CD4-positive, alpha-beta T cell (primary cell): Measurements from ENCODE around the gene ATL1. TPM values are rescaled to one million over a fixed set of nuclear protein-coding genes. Genes with fewer than 3 reads are reported as not detected.

Experiments
- ATAC-seq: fragments of 200-7000 bp; cut with Tn5 transposase; one replicate; pipeline ENCODE4 v1.10.0; 2022; ENCODE audit warnings: mild to moderate bottlenecking; ENCODE audit not compliant: poor library complexity
- CTCF ChIA-PET: fragments of 350-600 bp; sonication (Branson Sonifier 250); formaldehyde crosslinking; loops from one replicate; lab custom pipeline; 2021; ENCODE audit warnings: antibody characterized with exemption, inconsistent platforms; lab: Charles Lee
- POLR2A ChIA-PET: fragments of 350-600 bp; sonication (Branson Sonifier 250); formaldehyde crosslinking; loops from one replicate; lab custom pipeline; 2021; ENCODE audit warnings: antibody characterized with exemption, inconsistent platforms; lab: Charles Lee
- DNase-seq, 14 experiments: peaks; one replicate each; pipeline ENCODE4 v3.0.0-alpha.2; 2013 to 2020; ENCODE audit warnings: mixed read lengths in 2 of 14
- H3K27ac ChIP-seq, 2 donors: one replicate each; pipeline versions ENCODE4 v1.5.1 to v1.7.0; 2013; ENCODE audit warnings: low read length in 2 of 2, low read depth in 1 of 2, mild to moderate bottlenecking in 1 of 2
- H3K27me3 ChIP-seq, 2 experiments: 1 replicate in 1 of 2; 2 replicates in 1 of 2; pipeline versions ENCODE4 v1.6.1 to v1.7.0; 2013; ENCODE audit warnings: low read length in 2 of 2, control low read depth in 1 of 2, mild to moderate bottlenecking in 1 of 2, moderate library complexity in 1 of 2; ENCODE audit not compliant: insufficient read depth in 2 of 2, control insufficient read depth in 1 of 2
- H3K36me3 ChIP-seq: one replicate; pipeline ENCODE4 v1.6.1; 2013; ENCODE audit warnings: low read length, control low read depth; ENCODE audit not compliant: insufficient read depth
- H3K4me1 ChIP-seq: one replicate; pipeline ENCODE4 v1.6.1; 2013; ENCODE audit warnings: low read length, control low read depth; ENCODE audit not compliant: insufficient read depth
- H3K4me3 ChIP-seq: one replicate; pipeline ENCODE4 v1.5.1; 2013; ENCODE audit warnings: mild to moderate bottlenecking, low read length, moderate library complexity
- H3K9me3 ChIP-seq, 2 experiments: 1 replicate in 1 of 2; 2 replicates in 1 of 2; pipeline versions ENCODE4 v1.6.1 to v1.7.0; 2013; ENCODE audit warnings: low read length in 2 of 2, mild to moderate bottlenecking in 2 of 2, control low read depth in 1 of 2, moderate library complexity in 1 of 2; ENCODE audit not compliant: control insufficient read depth in 1 of 2, insufficient read depth in 1 of 2
- H3K27ac Mint-ChIP-seq: one replicate; pipeline ENCODE4 v1.8.0; 2020; ENCODE audit warnings: mixed read lengths
- H3K27me3 Mint-ChIP-seq: one replicate; pipeline ENCODE4 v1.8.0; 2021; ENCODE audit warnings: mixed read lengths
- H3K36me3 Mint-ChIP-seq: one replicate; pipeline ENCODE4 v1.8.0; 2021; ENCODE audit warnings: low read depth, mixed read lengths
- H3K4me1 Mint-ChIP-seq: one replicate; pipeline ENCODE4 v1.8.0; 2021; ENCODE audit warnings: low read depth, mixed read lengths
- H3K4me3 Mint-ChIP-seq: one replicate; pipeline ENCODE4 v1.8.0; 2020; ENCODE audit warnings: mild to moderate bottlenecking, mixed read lengths
- H3K9me3 Mint-ChIP-seq: one replicate; pipeline ENCODE4 v1.8.0; 2020; ENCODE audit warnings: mixed read lengths
- CTCF ChIP-seq: fragments of 200-600 bp; IDR thresholded peaks from one replicate; pipeline ENCODE4 v1.8.0; 2022; ENCODE audit warnings: antibody characterized with exemption, mild to moderate bottlenecking
- intact Hi-C, 2 experiments: fragments of 100-400 bp; cut with DNase I in 1 of 2; cut with micrococcal nuclease in 1 of 2; formaldehyde crosslinking; loops; one replicate each; pipeline versions ENCODE4 v1.15.1 to v1.9.0; 2023 to 2025; cut with DNase I, micrococcal nuclease
- total RNA-seq, 174 experiments: library from RNA in 2 of 174; stranded (reverse) in 2 of 174; gene quantifications; one replicate each; pipeline ENCODE4 v1.2.3 and lab custom pipeline; 2021 to 2026

ATL1 gene
- total RNA-seq, 2 experiments from 2014 or later, result 1.2 TPM

DNA sequence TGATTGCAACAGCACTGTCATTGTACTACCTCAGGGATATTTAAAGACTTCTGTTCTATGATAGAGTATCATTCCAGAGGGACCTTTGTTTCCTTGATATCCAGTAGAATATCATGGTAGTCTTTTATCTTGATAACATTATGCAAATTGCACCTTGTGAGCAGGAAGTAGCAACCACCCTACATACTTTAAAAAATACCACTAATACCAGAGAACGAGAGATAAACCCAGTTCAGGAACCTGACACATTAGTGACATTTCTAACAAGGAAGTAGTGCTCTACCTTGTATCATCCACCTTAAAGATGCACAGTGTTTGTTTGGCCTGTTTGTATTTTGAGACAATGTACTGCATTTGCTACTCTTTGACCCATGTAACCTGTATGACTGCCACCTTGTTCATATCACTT lies 18.8 kb upstream of the ATL1 start:
- H3K27ac Mint-ChIP-seq, result no peak overlapping the region
- no peaks in the 10 kb centered on the region for H3K27me3 Mint-ChIP-seq
- no peaks in the 10 kb centered on the region for H3K27me3 ChIP-seq
- H3K27ac ChIP-seq, result no peak overlapping the region
- ChIA-PET CTCF (no interaction called here), POLR2A (no interaction called here)
- no peaks in the 10 kb centered on the region for H3K9me3 Mint-ChIP-seq
- H3K36me3 ChIP-seq, result no peaks in the 10 kb centered on the region
- H3K4me1 Mint-ChIP-seq, result peaks cover 14% of the 10 kb centered on the region
- no peak for ATAC-seq
- no peak overlapping the region for H3K4me3 ChIP-seq
- no peak overlapping the region for H3K4me3 Mint-ChIP-seq
- peaks cover 0 to 6% of the 10 kb centered on the region in 2 experiments for H3K9me3 ChIP-seq
- no peaks in the 10 kb centered on the region for H3K36me3 Mint-ChIP-seq
- TF ChIP-seq CTCF, result no peak
- H3K4me1 ChIP-seq, result no peaks in the 10 kb centered on the region
- no peak for DNase-seq
- intact Hi-C loops, result loop anchor here in 1 of 2 experiments (5.0 kb wide), 1 partner anchor 236 kb away; no protein-coding TSS in a partner anchor

DNA sequence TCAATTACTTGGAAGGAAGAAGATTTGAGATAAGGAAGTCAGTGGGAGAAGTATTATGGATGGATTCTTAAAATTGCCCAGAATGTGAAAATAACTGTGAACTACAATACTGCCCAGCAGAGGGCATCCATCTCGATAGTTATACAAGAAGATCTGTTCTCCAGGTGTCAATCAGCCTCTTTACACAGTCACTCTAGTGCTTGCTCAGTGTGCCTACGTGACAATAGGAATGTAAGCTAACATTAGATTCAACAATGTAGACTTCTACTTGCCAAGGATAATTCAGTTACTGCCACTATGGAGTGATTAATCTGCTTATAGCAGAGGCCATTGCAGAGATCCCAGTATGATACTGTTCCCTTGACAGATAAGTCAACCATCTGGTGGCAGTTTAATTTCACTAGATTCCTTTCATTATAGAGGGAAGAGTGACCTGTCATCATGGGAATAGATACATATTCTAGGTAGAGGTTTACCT lies 17.0 kb upstream of the ATL1 start:
- DNase-seq (peak in 7 of 14 experiments; percentile 13 to 71 (median 53)), ATAC-seq (peak; percentile 80)
- H3K36me3 Mint-ChIP-seq, result no peaks in the 10 kb centered on the region
- no peak overlapping the region for H3K27ac ChIP-seq
- H3K4me1 Mint-ChIP-seq, result peaks cover 14% of the 10 kb centered on the region
- CTCF ChIA-PET, result interaction anchor here (0.9 to 1.6 kb wide), 2 partner anchors 20 to 317 kb away, joined by 3 to 5 read pairs; no protein-coding TSS in a partner anchor
- H3K27ac Mint-ChIP-seq, result no peak overlapping the region
- no peaks in the 10 kb centered on the region for H3K9me3 Mint-ChIP-seq
- H3K27me3 Mint-ChIP-seq, result no peaks in the 10 kb centered on the region
- no peaks in the 10 kb centered on the region for H3K9me3 ChIP-seq
- no peaks in the 10 kb centered on the region for H3K4me1 ChIP-seq
- TF ChIP-seq CTCF, result peak; percentile 72
- H3K4me3 Mint-ChIP-seq, result no peak overlapping the region
- H3K27me3 ChIP-seq, result no peaks in the 10 kb centered on the region
- intact Hi-C loops, result loop anchor here (1.0 to 5.0 kb wide), 3 partner anchors 234 to 318 kb away; no protein-coding TSS in a partner anchor
- H3K4me3 ChIP-seq, result no peak overlapping the region
- POLR2A ChIA-PET, result interaction anchor here (1.0 kb wide), 1 partner anchor 232 kb away, joined by 3 read pairs; no protein-coding TSS in a partner anchor
- H3K36me3 ChIP-seq, result no peaks in the 10 kb centered on the region

DNA sequence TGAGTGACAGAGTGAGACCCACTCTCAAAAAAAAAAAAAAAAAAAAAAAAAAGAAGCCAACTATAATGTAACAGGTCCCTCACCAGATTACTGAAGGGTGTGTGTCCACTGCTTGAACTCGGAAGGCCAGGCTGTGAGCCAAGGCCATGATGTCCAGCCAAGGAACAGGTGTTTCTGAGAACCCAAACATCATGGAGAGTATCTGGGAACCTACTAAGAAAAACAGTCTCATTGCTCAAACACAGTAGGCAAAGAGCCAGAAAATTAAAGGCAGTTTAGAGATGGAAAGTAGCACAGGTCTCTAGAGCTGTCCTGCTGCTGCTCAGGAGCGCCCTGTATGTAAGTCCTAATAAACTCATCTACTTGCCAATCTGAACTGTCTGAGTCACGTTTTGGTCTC lies 15.0 kb upstream of the ATL1 start:
- Histone ChIP-seq H3K4me1 (no peaks in the 10 kb centered on the region), H3K27ac (no peak overlapping the region), H3K27me3 (peaks cover 0 to 2% of the 10 kb centered on the region in 2 experiments), H3K4me3 (no peak overlapping the region), H3K36me3 (no peaks in the 10 kb centered on the region), H3K9me3 (no peaks in the 10 kb centered on the region)
- no peak for ATAC-seq
- DNase-seq, result no peak
- H3K4me1 Mint-ChIP-seq, result peaks cover 14% of the 10 kb centered on the region
- H3K27ac Mint-ChIP-seq, result no peak overlapping the region
- no peaks in the 10 kb centered on the region for H3K36me3 Mint-ChIP-seq
- no peaks in the 10 kb centered on the region for H3K27me3 Mint-ChIP-seq
- no peak overlapping the region for H3K4me3 Mint-ChIP-seq
- no peak for TF ChIP-seq CTCF
- ChIA-PET POLR2A (interaction anchor here (0.6 kb wide), 1 partner anchor 1081 kb away, joined by 3 read pairs; no protein-coding TSS in a partner anchor), CTCF (no interaction called here)
- no peaks in the 10 kb centered on the region for H3K9me3 Mint-ChIP-seq
- intact Hi-C loops, result loop anchor here in 1 of 2 experiments (5.0 kb wide), 1 partner anchor 232 kb away; no protein-coding TSS in a partner anchor
